Activated CD4-positive, alpha-beta T cell treated with anti-CD3 and anti-CD28 coated beads, Interleukin-2, amount 50 U/mL, for 48 hours (primary cell): ENCODE data around the gene HCFC1.
"Not testable (repeated sequence)": the region's sequence is repeated elsewhere in the genome, so short reads cannot be mapped to it uniquely, and the experiment has no call there.

Source experiments
- DNase-seq, 2 experiments: peaks; one replicate each; pipeline ENCODE4 v3.0.0-alpha.2; 2020

The HCFC1 gene

GRCh38 chrX:154006947-154007346 lies 35.3 kb upstream of the HCFC1 start:
- DNase-seq, result no peak

- no peak for DNase-seq
Observed at GRCh38 chrX:154004315-154004714, 32.7 kb upstream of the HCFC1 start.

GRCh38 chrX:154002215-154002719 lies 30.6 kb upstream of the HCFC1 start:
- DNase-seq, result peak; percentile 48 to 59

DNA sequence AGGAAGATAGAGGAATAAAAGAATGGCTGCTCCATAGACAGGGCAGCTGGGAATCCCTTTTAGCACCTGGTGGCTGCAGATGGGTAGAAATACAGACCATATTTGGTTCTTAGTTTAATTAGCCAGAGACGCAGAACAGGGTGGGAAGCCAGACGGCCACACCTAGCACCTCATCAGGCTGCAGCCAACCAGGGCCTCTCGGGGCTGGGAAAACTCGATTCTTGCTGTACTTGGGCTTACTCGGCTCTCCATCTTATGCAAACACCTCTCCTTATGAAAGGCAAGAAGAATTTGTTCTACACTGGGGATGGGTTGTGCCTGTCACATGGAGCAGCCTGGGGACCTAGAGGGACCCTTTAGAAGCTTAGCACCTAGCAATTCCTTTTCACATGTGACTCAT lies 28.4 kb upstream of the HCFC1 start:
- DNase-seq, result no peak

DNA sequence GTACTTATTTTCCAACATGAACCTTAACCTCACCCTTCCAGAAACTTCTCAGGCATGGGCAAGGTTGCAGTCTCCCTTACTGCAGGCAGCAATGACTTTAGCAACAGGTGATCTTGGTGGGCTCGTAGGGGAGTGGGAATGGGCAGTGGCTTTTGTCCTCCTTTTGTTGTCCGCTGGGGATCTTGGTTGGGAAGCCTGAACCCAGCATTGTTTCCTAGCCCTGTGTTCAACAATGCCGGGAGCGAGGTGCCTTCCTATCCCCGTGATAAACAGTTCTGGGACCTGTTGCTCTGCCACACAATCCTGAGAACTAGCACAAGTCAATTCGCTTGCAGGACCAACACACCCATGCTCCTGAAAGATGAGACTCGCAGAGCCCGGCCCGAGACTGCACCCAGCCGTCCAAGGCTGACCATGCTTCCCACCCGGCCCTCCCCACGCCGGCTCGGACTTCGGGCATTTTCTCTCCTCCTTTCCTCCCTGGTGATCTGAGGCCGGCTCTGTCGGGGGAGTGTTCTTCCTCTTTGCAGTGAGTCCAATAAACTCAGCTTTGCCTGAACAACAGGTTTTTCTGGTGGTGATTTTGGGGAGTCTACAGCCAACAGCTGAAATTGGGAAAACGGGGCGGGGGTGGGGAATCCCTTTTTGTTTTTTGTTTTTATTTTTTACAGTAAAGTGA lies 27.9 kb upstream of the HCFC1 start:
- DNase-seq, result no peak

DNA sequence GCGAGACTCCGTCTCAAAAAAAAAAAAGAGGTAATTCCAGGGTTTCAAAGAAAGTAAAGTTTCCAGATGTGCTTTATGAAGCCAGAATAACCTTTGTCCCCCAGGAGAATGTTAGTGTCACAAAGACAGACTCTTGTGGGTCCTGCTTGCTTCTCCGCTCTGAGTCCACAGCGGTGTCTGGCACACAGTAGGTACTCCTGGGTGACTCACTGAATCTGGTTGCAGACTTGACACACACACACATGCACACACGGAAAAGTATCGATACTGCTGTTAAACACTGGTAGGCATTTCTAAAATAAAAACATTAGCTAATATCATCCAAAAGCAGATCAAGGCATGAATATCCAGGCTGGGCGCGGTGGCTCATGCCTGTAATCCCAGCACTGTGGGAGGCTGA lies 23.9 kb upstream of the HCFC1 start:
- no peak for DNase-seq

DNA sequence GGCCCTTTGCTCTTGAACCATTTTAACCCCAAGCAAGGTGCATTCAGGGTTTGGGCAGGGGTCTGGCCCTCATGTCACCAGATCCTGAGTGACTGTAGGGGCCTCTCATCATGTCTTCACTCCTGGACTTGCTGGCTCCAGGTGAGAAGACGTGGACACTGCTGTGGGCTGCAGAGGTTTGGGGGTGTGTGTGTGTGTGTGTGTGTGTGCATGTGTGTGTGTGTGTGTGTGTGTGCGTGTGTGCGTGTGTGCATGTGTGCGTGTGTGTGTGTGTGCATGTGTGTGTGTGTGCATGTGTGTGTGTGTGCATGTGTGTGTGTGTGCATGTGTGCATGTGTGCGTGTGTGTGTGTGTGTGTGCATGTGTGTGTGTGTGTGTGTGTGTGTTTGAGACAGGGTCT lies 22.8 kb upstream of the HCFC1 start:
- DNase-seq, result not testable (repeated sequence)

DNA sequence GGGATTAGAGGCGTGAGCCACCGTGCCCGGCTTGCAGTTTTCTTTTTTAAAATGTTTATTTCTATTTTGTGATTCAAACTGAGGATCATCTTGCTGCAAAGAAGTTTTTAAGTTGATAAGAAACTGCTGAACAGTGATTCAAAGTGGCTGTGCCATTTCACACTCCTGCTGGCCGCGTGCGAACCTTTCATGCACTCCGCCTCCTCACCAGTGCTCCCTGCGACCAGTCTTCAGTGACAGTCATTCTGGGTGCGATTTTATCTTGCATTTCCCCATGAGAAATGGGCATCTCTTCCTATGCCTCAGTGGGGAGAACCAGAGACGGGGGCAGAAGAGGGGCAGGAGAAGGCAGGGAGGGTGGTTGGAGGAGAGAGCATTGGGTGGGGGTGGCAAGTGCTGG lies 22.4 kb upstream of the HCFC1 start:
- DNase-seq, result no peak

- no peak for DNase-seq
Observed at GRCh38 chrX:153993079-153993478, 21.5 kb upstream of the HCFC1 start.

- no peak for DNase-seq
Observed at GRCh38 chrX:153992180-153992579, 20.6 kb upstream of the HCFC1 start.

- DNase-seq, result no peak
Observed at GRCh38 chrX:153991013-153991580, 19.5 kb upstream of the HCFC1 start.

DNA sequence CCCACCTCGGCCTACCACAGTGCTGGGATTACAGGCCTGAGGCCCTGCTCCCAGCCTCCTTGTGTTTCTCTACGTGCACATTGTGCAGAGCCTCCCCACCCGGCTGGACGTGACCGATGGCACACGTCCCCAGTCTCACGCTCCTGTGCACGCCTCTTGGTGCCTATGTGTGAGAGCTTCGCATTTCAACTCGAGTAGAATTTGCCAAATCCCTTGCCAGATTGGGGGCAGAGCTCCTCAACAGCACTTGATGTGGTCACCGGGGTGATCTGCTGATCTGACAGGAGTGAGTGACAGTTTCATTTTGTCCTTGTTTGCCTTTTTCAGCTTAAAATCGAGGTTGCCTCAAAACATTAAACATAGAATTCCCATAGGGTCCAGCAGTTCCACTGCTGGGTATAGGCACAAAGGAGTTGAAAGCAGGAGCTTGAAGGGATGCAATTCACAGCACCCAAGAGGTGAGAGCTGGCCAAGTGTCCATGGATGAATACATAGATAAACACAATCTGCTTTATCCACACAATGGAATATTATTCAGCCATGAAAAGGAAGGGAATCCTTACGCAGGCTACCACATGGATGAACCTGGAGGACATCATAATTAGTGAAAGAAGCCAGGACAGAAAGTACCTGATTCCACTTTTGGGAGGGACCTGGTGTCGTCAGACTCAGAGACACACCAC lies 18.5 kb upstream of the HCFC1 start:
- DNase-seq, result no peak

DNA sequence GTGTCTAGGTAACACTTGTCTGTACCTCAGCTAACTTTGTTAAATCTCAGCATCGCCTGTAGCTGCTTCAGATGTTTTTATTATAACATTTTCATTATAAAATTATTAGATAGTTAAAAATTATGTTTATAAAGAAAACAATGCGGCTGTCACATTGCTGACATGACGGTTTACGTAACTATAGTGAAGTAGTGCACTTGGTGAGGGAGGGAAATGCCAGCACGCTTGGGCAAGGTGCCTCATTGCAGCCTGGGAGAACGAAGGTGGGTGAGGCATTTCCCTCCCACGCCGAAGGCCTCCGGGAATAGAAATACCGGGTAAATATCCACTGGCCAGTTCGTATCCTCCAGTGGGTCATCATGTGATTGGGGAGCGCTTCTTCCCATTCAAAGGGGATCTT lies 16.9 kb upstream of the HCFC1 start:
- DNase-seq, result no peak

GRCh38 chrX:153984351-153985178 lies 12.9 kb upstream of the HCFC1 start:
- DNase-seq, result peak in 1 of 2 experiments; percentile 64

- DNase-seq, result peak in 1 of 2 experiments; percentile 21
Observed at GRCh38 chrX:153983321-153983801, 11.7 kb upstream of the HCFC1 start.

DNA sequence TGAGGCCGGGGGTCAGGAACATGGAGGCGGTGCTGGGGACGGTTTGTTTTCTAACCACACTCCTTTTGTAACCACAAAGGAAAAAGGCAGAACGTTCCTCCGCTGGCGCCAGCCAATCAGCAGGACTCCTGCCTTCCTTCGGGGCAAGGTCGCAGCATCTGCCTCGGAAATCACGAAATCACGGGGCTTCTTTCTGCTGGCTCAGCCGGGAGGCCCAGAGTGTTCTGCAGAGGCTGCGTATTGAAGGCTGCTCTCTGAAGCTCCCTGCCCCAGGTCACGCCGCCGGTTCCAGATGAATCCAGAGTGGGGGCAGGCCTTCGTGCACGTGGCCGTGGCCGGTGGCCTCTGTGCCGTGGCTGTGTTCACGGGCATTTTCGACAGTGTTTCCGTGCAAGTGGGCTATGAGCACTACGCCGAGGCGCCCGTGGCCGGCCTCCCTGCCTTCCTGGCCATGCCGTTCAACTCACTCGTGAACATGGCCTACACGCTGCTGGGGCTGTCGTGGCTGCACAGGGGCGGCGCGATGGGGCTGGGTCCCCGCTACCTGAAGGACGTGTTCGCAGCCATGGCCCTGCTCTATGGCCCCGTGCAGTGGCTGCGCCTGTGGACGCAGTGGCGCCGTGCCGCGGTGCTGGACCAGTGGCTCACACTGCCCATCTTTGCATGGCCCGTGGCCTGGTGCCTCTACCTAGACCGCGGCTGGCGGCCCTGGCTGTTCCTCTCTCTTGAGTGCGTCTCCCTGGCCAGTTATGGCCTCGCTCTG lies 10.3 kb upstream of the HCFC1 start:
- DNase-seq, result peak; percentile 72 to 80

GRCh38 chrX:153981231-153981630 lies 9.6 kb upstream of the HCFC1 start:
- no peak for DNase-seq

GRCh38 chrX:153980394-153980793 lies 8.8 kb upstream of the HCFC1 start:
- DNase-seq, result peak in 1 of 2 experiments; percentile 35

GRCh38 chrX:153974726-153975286 lies 3.2 kb upstream of the HCFC1 start:
- DNase-seq, result no peak

GRCh38 chrX:153974003-153974725 lies 2.5 kb upstream of the HCFC1 start:
- DNase-seq, result no peak
